ENCODE data around the gene MGMT.

DNA sequence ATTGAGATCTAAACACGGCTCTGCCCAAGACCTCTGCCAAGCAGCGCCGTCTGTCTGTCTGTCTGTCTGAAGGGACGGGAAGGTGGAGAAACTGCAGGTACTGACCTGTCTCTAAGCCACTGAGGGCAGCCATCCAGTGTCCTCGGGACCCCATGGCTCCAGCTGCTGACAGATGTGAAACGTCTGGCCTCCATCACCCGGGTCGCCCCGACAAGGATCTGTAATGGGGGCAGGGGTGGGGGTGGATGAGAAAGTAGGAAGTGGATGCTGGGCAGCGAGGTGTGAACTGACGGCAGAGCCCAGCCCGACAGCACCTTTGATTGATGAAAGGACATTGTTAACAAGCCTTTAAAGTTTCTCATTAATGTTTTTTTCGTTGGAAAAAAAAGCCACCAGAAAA is 304.0 kb downstream of the MGMT start:
- TF ChIP-seq, protein P1, sequence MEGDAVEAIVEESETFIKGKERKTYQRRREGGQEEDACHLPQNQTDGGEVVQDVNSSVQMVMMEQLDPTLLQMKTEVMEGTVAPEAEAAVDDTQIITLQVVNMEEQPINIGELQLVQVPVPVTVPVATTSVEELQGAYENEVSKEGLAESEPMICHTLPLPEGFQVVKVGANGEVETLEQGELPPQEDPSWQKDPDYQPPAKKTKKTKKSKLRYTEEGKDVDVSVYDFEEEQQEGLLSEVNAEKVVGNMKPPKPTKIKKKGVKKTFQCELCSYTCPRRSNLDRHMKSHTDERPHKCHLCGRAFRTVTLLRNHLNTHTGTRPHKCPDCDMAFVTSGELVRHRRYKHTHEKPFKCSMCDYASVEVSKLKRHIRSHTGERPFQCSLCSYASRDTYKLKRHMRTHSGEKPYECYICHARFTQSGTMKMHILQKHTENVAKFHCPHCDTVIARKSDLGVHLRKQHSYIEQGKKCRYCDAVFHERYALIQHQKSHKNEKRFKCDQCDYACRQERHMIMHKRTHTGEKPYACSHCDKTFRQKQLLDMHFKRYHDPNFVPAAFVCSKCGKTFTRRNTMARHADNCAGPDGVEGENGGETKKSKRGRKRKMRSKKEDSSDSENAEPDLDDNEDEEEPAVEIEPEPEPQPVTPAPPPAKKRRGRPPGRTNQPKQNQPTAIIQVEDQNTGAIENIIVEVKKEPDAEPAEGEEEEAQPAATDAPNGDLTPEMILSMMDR (IDR thresholded peaks at IDR 0.05), result no peak
- no peak for TF ChIP-seq POLR2A (IDR thresholded peaks at IDR 0.05)
